ENCODE measurements around the gene ETF1.

GRCh38 chr5:138464388-138465260, 78.4 kb downstream of the ETF1 start:
- TF ChIP-seq CTCF (conservative IDR thresholded peaks at IDR 0.05; ENCODE audit: low read length), result peak; percentile 52
- no peak for TF ChIP-seq EZH2phosphoT487 (IDR thresholded peaks at IDR 0.05; ENCODE audit: borderline replicate concordance, low read depth, low read length)
